CD14-positive monocyte (primary cell): ENCODE data around the gene BMP15. TPM values are rescaled to one million over a fixed set of nuclear protein-coding genes. Genes with fewer than 3 reads are reported as not detected.

Source experiments
- DNase-seq, 3 donors: peaks; one replicate each; pipeline ENCODE4 v3.0.0-alpha.2; 2011 to 2022
- H2AFZ ChIP-seq: 2 replicates; pipeline ENCODE4 v1.6.0; 2012; ENCODE audit warnings: mild to moderate bottlenecking, low read depth, low read length, inconsistent platforms; ENCODE audit not compliant: insufficient read depth, poor library complexity, severe bottlenecking
- H3K27ac ChIP-seq, 2 donors: 1 replicate in 1 of 2; 2 replicates in 1 of 2; pipeline ENCODE4 v1.5.1; 2012 to 2013; ENCODE audit warnings: low read length in 2 of 2, control low read depth in 1 of 2, inconsistent platforms in 1 of 2, low read depth in 1 of 2, mild to moderate bottlenecking in 1 of 2
- H3K27me3 ChIP-seq, 2 donors: one replicate each; pipeline versions ENCODE4 v1.6.0 to v1.6.1; 2011 to 2013; ENCODE audit warnings: low read length in 2 of 2; ENCODE audit not compliant: control insufficient read depth in 2 of 2, insufficient read depth in 2 of 2
- H3K36me3 ChIP-seq, 2 donors: replicated peaks in 1 of 2; 1 replicate in 1 of 2; 2 replicates in 1 of 2; pipeline versions ENCODE4 v1.5.1 to v1.6.1; 2012 to 2013; ENCODE audit warnings: low read length in 2 of 2, control low read depth in 1 of 2, inconsistent platforms in 1 of 2, mild to moderate bottlenecking in 1 of 2; ENCODE audit not compliant: insufficient read depth in 2 of 2, control insufficient read depth in 1 of 2
- H3K4me1 ChIP-seq, 2 donors: 1 replicate in 1 of 2; 2 replicates in 1 of 2; pipeline versions ENCODE4 v1.5.1 to v1.6.1; 2012 to 2013; ENCODE audit warnings: low read length in 2 of 2, control low read depth in 1 of 2, inconsistent platforms in 1 of 2, mild to moderate bottlenecking in 1 of 2, moderate library complexity in 1 of 2; ENCODE audit not compliant: insufficient read depth in 2 of 2, control insufficient read depth in 1 of 2
- H3K4me2 ChIP-seq: replicated peaks from 2 replicates; pipeline ENCODE3; 2012; ENCODE audit warnings: low read length, moderate library complexity, mild to moderate bottlenecking; ENCODE audit not compliant: poor library complexity, severe bottlenecking; ENCODE audit errors: extremely low read depth
- H3K4me3 ChIP-seq, 3 experiments: fragments of 200-600 bp in 1 of 3; sonication (generic) in 1 of 3; replicated peaks in 1 of 3; 1 replicate in 2 of 3; 2 replicates in 1 of 3; pipeline ENCODE4 v1.5.1; 2011 to 2013; ENCODE audit warnings: low read length in 3 of 3, mild to moderate bottlenecking in 3 of 3, control low read depth in 2 of 3, low read depth in 2 of 3, inconsistent platforms in 1 of 3, moderate library complexity in 1 of 3
- H3K79me2 ChIP-seq: 2 replicates; pipeline ENCODE4 v1.6.0; 2012; ENCODE audit warnings: mild to moderate bottlenecking, control low read depth, inconsistent platforms, low read length, moderate library complexity; ENCODE audit not compliant: insufficient read depth
- H3K9ac ChIP-seq: 2 replicates; pipeline ENCODE4 v1.6.0; 2017; ENCODE audit warnings: low read length, mild to moderate bottlenecking; ENCODE audit not compliant: insufficient read depth, poor library complexity, severe bottlenecking
- H3K9me3 ChIP-seq, 2 donors: replicated peaks in 1 of 2; 1 replicate in 1 of 2; 2 replicates in 1 of 2; pipeline versions ENCODE4 v1.5.1 to v1.6.1; 2012 to 2013; ENCODE audit warnings: low read length in 2 of 2, control low read depth in 1 of 2; ENCODE audit not compliant: control insufficient read depth in 1 of 2, insufficient read depth in 1 of 2
- H4K20me1 ChIP-seq: 2 replicates; pipeline ENCODE4 v1.6.0; 2012; ENCODE audit warnings: mild to moderate bottlenecking, low read length, control low read depth, moderate library complexity; ENCODE audit not compliant: insufficient read depth
- H3K27ac Mint-ChIP-seq, 7 donors: one replicate each; pipeline ENCODE4 v1.8.0; 2020; ENCODE audit warnings: mild to moderate bottlenecking in 7 of 7, mixed read lengths in 7 of 7, moderate library complexity in 6 of 7, inconsistent platforms in 2 of 7
- H3K27me3 Mint-ChIP-seq, 3 donors: one replicate each; pipeline ENCODE4 v1.8.0; 2021 to 2022; ENCODE audit warnings: low read depth in 3 of 3, mild to moderate bottlenecking in 3 of 3, mixed read lengths in 3 of 3, moderate library complexity in 3 of 3, inconsistent platforms in 1 of 3
- H3K36me3 Mint-ChIP-seq, 2 donors: one replicate each; pipeline ENCODE4 v1.8.0; 2020; ENCODE audit warnings: mixed read lengths in 2 of 2, inconsistent platforms in 1 of 2, mild to moderate bottlenecking in 1 of 2
- H3K4me1 Mint-ChIP-seq: one replicate; pipeline ENCODE4 v1.8.0; 2020; ENCODE audit warnings: mild to moderate bottlenecking, mixed read lengths
- H3K4me3 Mint-ChIP-seq, 2 donors: one replicate each; pipeline ENCODE4 v1.8.0; 2020; ENCODE audit warnings: mild to moderate bottlenecking in 2 of 2, mixed read lengths in 2 of 2, moderate library complexity in 1 of 2
- H3K9me3 Mint-ChIP-seq, 7 donors: one replicate each; pipeline ENCODE4 v1.8.0; 2020 to 2022; ENCODE audit warnings: mixed read lengths in 7 of 7, mild to moderate bottlenecking in 6 of 7, moderate library complexity in 6 of 7, inconsistent platforms in 2 of 7
- CTCF ChIP-seq: fragments of 200-600 bp; IDR thresholded peaks from one replicate; pipeline ENCODE4 v1.8.0; 2022; ENCODE audit warnings: antibody characterized with exemption, mild to moderate bottlenecking
- WGBS: methylation state at CpG from one replicate; pipeline ENCODE4 v1.1.5; 2013; ENCODE audit warnings: missing lambda C conversion rate; ENCODE audit not compliant: insufficient coverage; 5-methylcytosine and 5-hydroxymethylcytosine counted together
- intact Hi-C, 2 donors: fragments of 100-400 bp; cut with micrococcal nuclease; formaldehyde crosslinking; loops; one replicate each; pipeline versions ENCODE4 v1.15.0 to v1.15.1; 2023
- polyA plus RNA-seq, 3 donors: library from polyadenylated mRNA; depleted of rRNA in 1 of 3; unstranded in 2 of 3; stranded (reverse) in 1 of 3; fragments of 300-500 nt in 2 of 3; fragments of >200 nt in 1 of 3; fragmentation: Illumina TruSeq in 2 of 3; gene quantifications; 1 replicate in 2 of 3; 2 replicates in 1 of 3; pipeline ENCODE4 v1.2.3, GENCODE V29; 2012 to 2021

BMP15 gene
- polyA plus RNA-seq, 3 donors = not detected

DNA sequence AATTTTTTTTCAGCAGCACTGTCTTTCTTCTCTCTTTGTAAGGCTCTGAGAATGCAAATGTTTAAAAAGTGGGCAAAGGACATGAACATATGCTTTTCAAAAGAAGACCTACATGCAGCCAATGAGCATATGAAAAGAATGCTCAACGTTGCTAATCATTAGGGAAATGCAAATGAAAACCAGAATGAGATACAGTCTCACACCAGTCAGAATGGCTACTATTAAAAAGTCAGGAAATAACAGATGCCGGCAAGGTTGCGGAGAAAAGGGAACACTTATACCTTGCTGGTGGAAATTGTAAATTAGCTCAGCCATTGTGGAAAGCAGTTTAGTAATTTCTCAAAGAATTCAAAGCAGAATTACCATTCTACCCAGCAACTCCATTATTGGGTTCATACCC is 51.6 kb downstream of the BMP15 start:
- Histone ChIP-seq H3K4me1 (no peaks in the 10 kb centered on the region), H3K4me2 (no peak overlapping the region), H3K27ac (no peak overlapping the region), H3K9ac (no peak overlapping the region), H3K36me3 (no peaks in the 10 kb centered on the region), H4K20me1 (no peaks in the 10 kb centered on the region), H3K9me3 (no peaks in the 10 kb centered on the region), H3K79me2 (no peaks in the 10 kb centered on the region), H2AFZ (no peak overlapping the region), H3K4me3 (no peak overlapping the region), H3K27me3 (no peaks in the 10 kb centered on the region)
- peaks cover 0 to 3% (median 0%) of the 10 kb centered on the region in 7 donors for H3K9me3 Mint-ChIP-seq
- intact Hi-C loops = no loop called here
- DNase-seq = no peak
- H3K27ac Mint-ChIP-seq = no peak overlapping the region
- no peaks in the 10 kb centered on the region for H3K36me3 Mint-ChIP-seq
- WGBS = no CpG with 5 or more reads among the region's 3 CpGs
- H3K27me3 Mint-ChIP-seq = peaks cover 0 to 2% (median 1%) of the 10 kb centered on the region in 3 donors
- no peak for TF ChIP-seq CTCF
- H3K4me1 Mint-ChIP-seq = no peaks in the 10 kb centered on the region
- no peak overlapping the region for H3K4me3 Mint-ChIP-seq

- Mint-ChIP-seq H3K27ac (no peak overlapping the region), H3K9me3 (peaks cover 0 to 3% (median 0%) of the 10 kb centered on the region in 7 donors), H3K27me3 (peaks cover 0 to 4% (median 2%) of the 10 kb centered on the region in 3 donors), H3K4me1 (no peaks in the 10 kb centered on the region), H3K36me3 (no peaks in the 10 kb centered on the region), H3K4me3 (no peak overlapping the region)
- no peak for TF ChIP-seq CTCF
- Histone ChIP-seq H3K27me3 (no peaks in the 10 kb centered on the region), H3K4me2 (no peak overlapping the region), H3K36me3 (no peaks in the 10 kb centered on the region), H3K4me1 (no peaks in the 10 kb centered on the region), H3K9me3 (no peaks in the 10 kb centered on the region), H3K79me2 (no peaks in the 10 kb centered on the region), H3K9ac (no peak overlapping the region), H3K4me3 (no peak overlapping the region), H3K27ac (no peak overlapping the region), H2AFZ (no peak overlapping the region), H4K20me1 (no peaks in the 10 kb centered on the region)
- no peak for DNase-seq
- intact Hi-C loops = no loop called here
These were observed 53.3 kb downstream of the BMP15 start for GRCh38 chrX:50963842-50964241.

Other genes starting within 250 kb of the BMP15 start
- gene SHROOM4, start 96.5 kb upstream of the BMP15 start, polyA plus RNA-seq = under 1 TPM in 1 of 3 donors, not detected in 2; under 0.01 TPM